Measurements from ENCODE around the gene KRT7. TPM values are rescaled to one million over a fixed set of nuclear protein-coding genes. Genes with fewer than 3 reads are reported as not detected.

Gene KRT7
- total RNA-seq, 2 experiments from 2014 or later, result not detected

GRCh38 chr12:52191841-52192791 lies 40.9 kb upstream of the KRT7 start, which contains the start of gene KRT80:
Gene KRT80, minus strand, starts transcription at chr12:52192014. Its CDS starts 112 bp downstream, at chr12:52191902.
- H3K36me3 ChIP-seq (ENCODE audit: insufficient read depth, low read length), result no peaks in the 10 kb centered on the region
- no TSS peak for BruUV-seq (replicated peaks)
- intact Hi-C loops (cut with micrococcal nuclease; ENCODE audit: unreplicated experiment), result no loop called here
- DNase-seq (ENCODE audit: low spot score), result no peak
- ChIA-PET CTCF (ENCODE audit: unreplicated experiment) (interaction anchor here (0.7 kb wide), 1 partner anchor 66 kb away, joined by 3 read pairs; no protein-coding TSS in a partner anchor), POLR2A (interaction anchor here (0.6 kb wide), 1 partner anchor 19 kb away, joined by 5 read pairs; no protein-coding TSS in a partner anchor)
- H3K79me2 ChIP-seq (ENCODE audit: insufficient read depth, low read depth, low read length), result no peaks in the 10 kb centered on the region
- H4K20me1 ChIP-seq (ENCODE audit: insufficient read depth, low read length), result no peaks in the 10 kb centered on the region
- no peaks in the 10 kb centered on the region for H3K9me3 ChIP-seq (ENCODE audit: low read length)
- H2AFZ ChIP-seq (ENCODE audit: low read length), result no peak within 1 kb of the TSS
- H3K4me1 ChIP-seq (ENCODE audit: insufficient read depth, low read length, poor library complexity, severe bottlenecking), result no peaks in the 10 kb centered on the region
- no peak within 1 kb of the TSS for H3K4me3 ChIP-seq (ENCODE audit: low read depth, low read length, poor library complexity, severe bottlenecking)
- no peak within 1 kb of the TSS for H3K4me2 ChIP-seq (ENCODE audit: low read length)
- TF ChIP-seq EZH2phosphoT487 (IDR thresholded peaks at IDR 0.05; ENCODE audit: borderline replicate concordance, low read depth, low read length), result no peak
- TF ChIP-seq CTCF (conservative IDR thresholded peaks at IDR 0.05; ENCODE audit: low read length), result no peak
- H3K9me2 ChIP-seq (ENCODE audit: insufficient read depth, low read length), result no peaks in the 10 kb centered on the region
- no peak within 1 kb of the TSS for H3K27ac ChIP-seq (ENCODE audit: low read depth, low read length, poor library complexity, severe bottlenecking)

GRCh38 chr12:52193532-52193931 lies 39.5 kb upstream of the KRT7 start:
- Histone ChIP-seq H2AFZ (ENCODE audit: low read length) (no peak overlapping the region), H3K36me3 (ENCODE audit: insufficient read depth, low read length) (no peaks in the 10 kb centered on the region), H4K20me1 (ENCODE audit: insufficient read depth, low read length) (no peaks in the 10 kb centered on the region), H3K4me3 (ENCODE audit: low read depth, low read length, poor library complexity, severe bottlenecking) (no peak overlapping the region), H3K9me2 (ENCODE audit: insufficient read depth, low read length) (no peaks in the 10 kb centered on the region), H3K4me1 (ENCODE audit: insufficient read depth, low read length, poor library complexity, severe bottlenecking) (no peaks in the 10 kb centered on the region), H3K79me2 (ENCODE audit: insufficient read depth, low read depth, low read length) (no peaks in the 10 kb centered on the region), H3K4me2 (ENCODE audit: low read length) (no peak overlapping the region), H3K9me3 (ENCODE audit: low read length) (no peaks in the 10 kb centered on the region), H3K27ac (ENCODE audit: low read depth, low read length, poor library complexity, severe bottlenecking) (no peak overlapping the region)
- no peak for DNase-seq (ENCODE audit: low spot score)
- CTCF ChIA-PET (ENCODE audit: unreplicated experiment), result no interaction called here
- BruUV-seq (replicated peaks), result no TSS peak
- intact Hi-C loops (cut with micrococcal nuclease; ENCODE audit: unreplicated experiment), result no loop called here
- TF ChIP-seq CTCF (conservative IDR thresholded peaks at IDR 0.05; ENCODE audit: low read length) (no peak), EZH2phosphoT487 (IDR thresholded peaks at IDR 0.05; ENCODE audit: borderline replicate concordance, low read depth, low read length) (no peak)
- POLR2A ChIA-PET, result no interaction called here

GRCh38 chr12:52193991-52194390 lies 39.1 kb upstream of the KRT7 start:
- Histone ChIP-seq H3K79me2 (ENCODE audit: insufficient read depth, low read depth, low read length) (no peaks in the 10 kb centered on the region), H2AFZ (ENCODE audit: low read length) (no peak overlapping the region), H3K9me2 (ENCODE audit: insufficient read depth, low read length) (no peaks in the 10 kb centered on the region), H3K4me1 (ENCODE audit: insufficient read depth, low read length, poor library complexity, severe bottlenecking) (no peaks in the 10 kb centered on the region), H3K4me3 (ENCODE audit: low read depth, low read length, poor library complexity, severe bottlenecking) (no peak overlapping the region), H3K9me3 (ENCODE audit: low read length) (no peaks in the 10 kb centered on the region), H3K36me3 (ENCODE audit: insufficient read depth, low read length) (no peaks in the 10 kb centered on the region), H3K27ac (ENCODE audit: low read depth, low read length, poor library complexity, severe bottlenecking) (no peak overlapping the region), H4K20me1 (ENCODE audit: insufficient read depth, low read length) (no peaks in the 10 kb centered on the region), H3K4me2 (ENCODE audit: low read length) (no peak overlapping the region)
- ChIA-PET CTCF (ENCODE audit: unreplicated experiment) (no interaction called here), POLR2A (no interaction called here)
- BruUV-seq (replicated peaks), result no TSS peak
- TF ChIP-seq CTCF (conservative IDR thresholded peaks at IDR 0.05; ENCODE audit: low read length) (no peak), EZH2phosphoT487 (IDR thresholded peaks at IDR 0.05; ENCODE audit: borderline replicate concordance, low read depth, low read length) (no peak)
- no peak for DNase-seq (ENCODE audit: low spot score)
- intact Hi-C loops (cut with micrococcal nuclease; ENCODE audit: unreplicated experiment), result no loop called here
